Measurements from ENCODE around the gene C1QTNF12. TPM values are rescaled to one million over a fixed set of nuclear protein-coding genes. Genes with fewer than 3 reads are reported as not detected.

C1QTNF12 gene
- total and polyA plus RNA-seq, 2 experiments from 2014 or later, result 4.1 to 4.2 TPM

- peaks cover 2% of the 10 kb centered on the region for H3K27me3 Mint-ChIP-seq (ENCODE audit: insufficient read depth, low read depth, poor library complexity)
- Histone ChIP-seq H3K27ac (ENCODE audit: low read depth) (no peak overlapping the region), H3K36me3 (ENCODE audit: insufficient read depth) (no peaks in the 10 kb centered on the region), H3K27me3 (ENCODE audit: insufficient read depth) (peaks cover 10% of the 10 kb centered on the region; the same call in 1 of the 2 replicates), H3K4me1 (ENCODE audit: insufficient read depth) (peaks cover 3% of the 10 kb centered on the region; the same call in 1 of the 2 replicates), H3K79me2 (replicated peaks; ENCODE audit: insufficient read depth) (no peaks in the 10 kb centered on the region), H3K4me3 (peak overlapping the region; percentile 47; the same call in 1 of the 2 replicates), H2AFZ (no peak overlapping the region), H3F3A (replicated peaks; ENCODE audit: low read depth) (peaks cover 8% of the 10 kb centered on the region; the same call in 1 of the 2 replicates), H3K9me2 (ENCODE audit: insufficient read depth) (no peaks in the 10 kb centered on the region), H3K4me2 (peak overlapping the region; percentile 77), H4K20me1 (replicated peaks; ENCODE audit: insufficient read depth) (no peaks in the 10 kb centered on the region; the same call in 1 of the 2 replicates)
- DNase-seq (ENCODE audit: low spot score), result no peak
- H3K9me3 Mint-ChIP-seq, result no peaks in the 10 kb centered on the region
- no peak for TF ChIP-seq STAT1 (IDR thresholded peaks at IDR 0.05; ENCODE audit: unreplicated experiment)
- no peak for TF ChIP-seq JUNB (IDR thresholded peaks at IDR 0.05; ENCODE audit: unreplicated experiment)
- TF ChIP-seq ZNF462 (CRISPR knock-in tag; IDR thresholded peaks at IDR 0.05), result no peak
- no peak for TF ChIP-seq ZNF331 (CRISPR knock-in tag; IDR thresholded peaks at IDR 0.05; ENCODE audit: low read depth)
- no peak for TF ChIP-seq EZH2 (IDR thresholded peaks at IDR 0.05; ENCODE audit: low read depth, unreplicated experiment)
- no peak for TF ChIP-seq NANOG (IDR thresholded peaks at IDR 0.05; ENCODE audit: borderline replicate concordance)
- TF ChIP-seq REST (IDR thresholded peaks at IDR 0.05; ENCODE audit: unreplicated experiment), result no peak
- no peak for TF ChIP-seq CREB1 (CRISPR knock-in tag; IDR thresholded peaks at IDR 0.05; ENCODE audit: low read depth)
- TF ChIP-seq ETS1 (IDR thresholded peaks at IDR 0.05), result no peak
- TF ChIP-seq EZH2phosphoT487 (IDR thresholded peaks at IDR 0.05; ENCODE audit: unreplicated experiment), result no peak
- TF ChIP-seq ZNF114 (CRISPR knock-in tag; IDR thresholded peaks at IDR 0.05), result no peak
- TF ChIP-seq POLR2AphosphoS5 (IDR thresholded peaks at IDR 0.05; ENCODE audit: low read depth), result no peak
- TF ChIP-seq CTCF (conservative IDR thresholded peaks at IDR 0.05; ENCODE audit: low read depth in 2 of 2), result no peak
- H3K4me3 Mint-ChIP-seq, result no peak overlapping the region
- H3K4me1 Mint-ChIP-seq, result peaks cover 2% of the 10 kb centered on the region; the same call in 1 of the 3 replicates
- H3K36me3 Mint-ChIP-seq (ENCODE audit: low read depth), result peaks cover 5% of the 10 kb centered on the region
- no peak overlapping the region for H3K27ac Mint-ChIP-seq
- ATAC-seq, result peak; percentile 3; the same call in 1 of the 3 replicates
These were observed 905 bp upstream of the C1QTNF12 start for GRCh38 chr1:1247341-1247913.
